Hepatocyte (in vitro differentiated cells): ENCODE results near the gene EFHD2.

Source experiments
- CTCF ChIP-seq: fragments of 200-600 bp; sonication (generic); IDR thresholded peaks from 2 replicates; pipeline ENCODE4 v1.5.1; 2016; ENCODE audit warnings: antibody characterized with exemption, mild to moderate bottlenecking; ENCODE audit not compliant: poor library complexity
- EZH2 ChIP-seq: fragments of 200-600 bp; sonication (generic); IDR thresholded peaks from 2 replicates; pipeline ENCODE4 v1.6.1; 2016; ENCODE audit warnings: antibody characterized with exemption, mild to moderate bottlenecking, borderline replicate concordance
- EZH2phosphoT487 ChIP-seq: fragments of 200-600 bp; sonication (generic); IDR thresholded peaks from one replicate; pipeline ENCODE4 v1.6.1; 2018; ENCODE audit warnings: antibody characterized with exemption, mild to moderate bottlenecking, low read depth, moderate library complexity; ENCODE audit not compliant: unreplicated experiment, severe bottlenecking

GRCh38 chr1:15410223-15410883 lies 665 bp downstream of the EFHD2 start:
- TF ChIP-seq CTCF (no peak), EZH2 (no peak), EZH2phosphoT487 (no peak)
